ENCODE measurements around the gene TBPL1.

Gene TBPL1

DNA sequence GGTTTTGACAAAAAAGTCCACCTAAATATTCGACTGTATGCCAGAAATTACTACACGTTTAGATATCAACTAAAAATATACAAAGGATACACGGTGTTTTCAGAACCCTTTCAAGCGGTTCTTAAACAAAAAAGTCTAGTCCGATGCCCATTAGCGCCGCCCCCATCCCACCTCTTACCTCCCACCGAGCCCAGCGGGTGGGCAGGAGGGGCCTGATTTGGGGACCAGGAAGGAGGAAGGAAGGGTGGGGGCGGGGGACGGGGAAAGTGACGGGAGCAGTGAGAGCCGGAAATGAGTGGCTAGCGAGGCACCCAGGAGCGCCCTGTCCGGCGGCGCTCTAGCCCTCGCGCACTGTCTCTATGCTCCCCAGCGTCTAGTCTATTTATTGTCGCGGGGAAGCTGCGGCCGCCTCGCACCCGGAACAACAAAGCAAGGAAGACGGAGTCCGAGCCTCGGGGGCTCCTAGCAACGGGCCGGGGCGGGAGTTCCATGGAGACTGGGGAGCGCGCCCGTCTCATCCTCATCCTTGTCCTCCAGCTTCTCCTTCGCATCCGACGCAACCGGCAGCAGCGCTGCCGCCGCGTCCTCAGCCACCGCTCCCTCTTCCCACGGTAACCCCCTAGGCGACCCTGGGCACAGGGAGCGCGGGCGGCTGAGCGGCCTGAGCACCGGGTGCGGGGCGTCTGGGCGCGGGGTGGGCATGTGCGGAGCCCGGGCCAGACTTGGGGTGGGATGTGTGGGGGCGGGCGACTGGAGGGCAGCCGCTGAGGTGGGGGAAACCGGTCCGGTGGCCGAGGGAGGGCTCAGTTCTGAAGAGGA lies at the start of gene TBPL1:
Gene TBPL1 (plus strand): TSS at position 410 of the 819 bp plus-strand sequence. CDS start 26,902 bp downstream, outside the sequence.
- no peak for TF ChIP-seq GATA3 (IDR thresholded peaks at IDR 0.05; ENCODE audit: low read depth, low read length)
- no peak for TF ChIP-seq GATA2 (IDR thresholded peaks at IDR 0.05; ENCODE audit: low read depth, low read length)

DNA sequence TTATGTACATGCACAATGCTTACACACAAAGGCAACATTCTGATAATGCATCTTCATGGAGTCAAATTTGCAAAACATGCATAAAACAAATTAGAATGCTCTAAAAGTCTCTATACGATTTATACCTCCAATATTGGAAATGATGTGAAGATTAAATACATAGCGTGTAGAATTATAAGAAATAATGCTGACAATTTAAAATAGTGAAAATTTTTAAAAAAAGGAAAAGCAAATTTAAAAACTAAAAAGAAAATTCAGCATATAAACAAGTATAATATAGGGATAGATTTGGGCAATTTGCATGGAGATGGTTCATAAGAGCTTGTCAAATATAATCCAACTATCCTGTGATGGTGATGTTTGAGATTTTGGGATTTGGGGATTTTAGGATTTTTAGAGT lies 49.2 kb upstream of the TBPL1 start:
- TF ChIP-seq GATA3 (IDR thresholded peaks at IDR 0.05; ENCODE audit: low read depth, low read length) (no peak), GATA2 (IDR thresholded peaks at IDR 0.05; ENCODE audit: low read depth, low read length) (no peak)

DNA sequence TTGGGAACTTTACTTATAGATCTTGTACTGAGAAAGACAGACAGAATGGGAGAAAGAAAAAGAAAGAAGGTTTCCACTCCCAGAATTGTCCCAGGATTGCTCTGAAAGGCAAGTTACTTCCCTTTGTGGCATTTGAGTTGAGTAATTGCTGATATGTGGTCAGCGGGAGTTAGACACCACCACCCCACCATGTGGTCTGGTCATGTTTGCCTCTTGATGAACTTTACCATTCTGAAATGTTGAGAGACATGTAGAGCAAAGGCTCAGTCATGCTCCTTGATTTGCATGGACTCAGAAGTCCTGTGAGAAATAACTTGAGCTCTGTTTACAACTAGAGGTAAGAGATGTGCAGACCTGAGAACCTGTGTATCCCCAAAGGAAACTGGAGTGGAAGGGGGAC lies 47.0 kb upstream of the TBPL1 start:
- TF ChIP-seq GATA3 (IDR thresholded peaks at IDR 0.05; ENCODE audit: low read depth, low read length) (no peak), GATA2 (IDR thresholded peaks at IDR 0.05; ENCODE audit: low read depth, low read length) (no peak)

DNA sequence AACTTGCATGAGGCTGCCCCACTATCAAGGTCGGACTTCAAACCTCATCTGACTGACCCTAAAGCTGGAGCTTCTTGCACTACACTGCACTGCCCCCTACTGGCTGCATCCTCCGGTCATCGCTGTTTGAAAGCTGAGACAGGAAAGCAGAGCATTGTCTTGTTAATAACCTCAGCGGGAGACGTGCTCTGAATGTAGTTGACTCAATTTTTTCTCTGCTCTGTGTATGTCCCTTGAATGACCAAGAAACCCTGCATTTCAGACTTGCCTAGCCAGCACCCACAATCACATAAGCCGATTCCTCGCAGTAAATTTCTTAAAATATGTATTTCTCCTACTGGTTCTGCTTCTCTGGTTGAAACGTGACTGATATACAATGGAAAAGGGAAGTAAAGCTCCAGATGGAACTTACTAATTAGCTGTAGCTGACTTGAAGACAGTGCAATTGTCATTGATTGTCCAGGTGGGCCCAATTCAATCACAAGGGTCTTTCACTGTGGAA lies 36.3 kb upstream of the TBPL1 start:
- TF ChIP-seq GATA2 (IDR thresholded peaks at IDR 0.05; ENCODE audit: low read depth, low read length), result no peak
- TF ChIP-seq GATA3 (IDR thresholded peaks at IDR 0.05; ENCODE audit: low read depth, low read length), result no peak

DNA sequence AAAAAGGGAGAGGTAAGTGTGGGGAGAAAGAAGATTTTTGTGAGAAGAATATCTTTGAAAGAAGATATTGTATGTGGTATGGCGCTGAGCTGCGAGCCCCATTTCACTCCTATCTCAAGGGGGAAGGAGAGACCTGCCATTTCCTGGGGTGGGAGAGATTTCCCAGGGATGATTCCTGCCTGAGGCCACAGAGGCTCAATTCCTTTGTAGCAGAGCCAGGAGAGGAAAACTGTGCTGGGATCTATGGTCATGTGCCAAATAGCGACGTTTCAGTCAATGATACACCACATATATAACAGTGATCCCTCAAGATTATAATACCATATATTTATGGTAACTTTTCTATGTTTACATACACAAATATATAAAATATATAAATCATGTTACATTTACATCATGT lies 35.2 kb upstream of the TBPL1 start:
- TF ChIP-seq GATA3 (IDR thresholded peaks at IDR 0.05; ENCODE audit: low read depth, low read length), result no peak
- no peak for TF ChIP-seq GATA2 (IDR thresholded peaks at IDR 0.05; ENCODE audit: low read depth, low read length)

DNA sequence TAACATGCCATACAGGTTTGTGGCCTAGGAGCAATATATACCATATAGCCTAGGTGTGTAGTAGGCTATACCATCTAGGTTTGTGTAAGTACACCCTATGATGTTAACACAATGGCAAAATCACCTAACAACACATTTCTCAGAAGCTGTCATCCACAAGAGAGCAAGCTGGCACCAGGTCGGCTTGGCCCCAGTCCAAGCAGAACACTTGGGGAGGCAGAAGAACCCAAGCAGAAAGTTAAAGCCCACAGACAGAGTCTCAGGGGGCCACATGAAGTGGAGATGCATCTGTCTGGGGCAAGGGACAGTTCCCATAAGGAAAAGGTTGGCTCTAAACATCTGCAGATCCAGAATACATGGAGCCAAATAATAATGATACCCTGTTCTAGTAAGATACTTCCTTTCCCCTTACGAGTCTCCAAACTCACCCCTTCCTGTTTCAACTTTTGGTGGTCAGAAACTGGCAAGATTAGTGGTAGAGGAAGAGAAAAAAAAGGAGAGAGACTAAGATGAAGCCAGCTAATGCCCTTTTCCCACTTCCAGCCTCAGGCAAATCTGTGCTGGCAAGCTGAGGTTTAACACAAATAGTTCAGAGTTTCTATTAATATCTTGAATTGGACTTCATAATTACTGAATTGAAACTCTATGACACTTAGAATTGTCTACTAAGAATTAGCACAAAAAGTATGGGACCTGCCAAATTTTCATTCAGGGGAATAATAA lies 34.7 kb upstream of the TBPL1 start:
- TF ChIP-seq GATA2 (IDR thresholded peaks at IDR 0.05; ENCODE audit: low read depth, low read length) (no peak), GATA3 (IDR thresholded peaks at IDR 0.05; ENCODE audit: low read depth, low read length) (no peak)

DNA sequence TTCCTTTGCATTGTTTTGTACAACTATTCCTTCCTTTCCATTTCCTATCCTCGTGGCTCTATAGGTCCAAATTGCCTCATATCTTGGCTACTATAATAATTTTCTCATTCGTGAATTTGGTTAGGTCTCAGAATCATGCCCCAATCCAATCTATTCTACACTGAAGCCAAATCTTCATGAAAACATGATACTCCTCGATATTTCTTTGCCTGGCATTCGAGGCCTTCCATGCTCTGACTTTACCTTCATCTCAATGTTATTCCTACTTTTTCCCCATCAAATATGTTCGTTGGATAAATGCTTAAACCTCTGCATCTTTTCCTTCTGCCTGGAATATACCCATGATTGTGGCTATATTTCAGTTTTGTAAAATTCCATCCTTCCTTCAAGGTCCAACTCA lies 33.7 kb upstream of the TBPL1 start:
- TF ChIP-seq GATA2 (IDR thresholded peaks at IDR 0.05; ENCODE audit: low read depth, low read length) (no peak), GATA3 (IDR thresholded peaks at IDR 0.05; ENCODE audit: low read depth, low read length) (no peak)

DNA sequence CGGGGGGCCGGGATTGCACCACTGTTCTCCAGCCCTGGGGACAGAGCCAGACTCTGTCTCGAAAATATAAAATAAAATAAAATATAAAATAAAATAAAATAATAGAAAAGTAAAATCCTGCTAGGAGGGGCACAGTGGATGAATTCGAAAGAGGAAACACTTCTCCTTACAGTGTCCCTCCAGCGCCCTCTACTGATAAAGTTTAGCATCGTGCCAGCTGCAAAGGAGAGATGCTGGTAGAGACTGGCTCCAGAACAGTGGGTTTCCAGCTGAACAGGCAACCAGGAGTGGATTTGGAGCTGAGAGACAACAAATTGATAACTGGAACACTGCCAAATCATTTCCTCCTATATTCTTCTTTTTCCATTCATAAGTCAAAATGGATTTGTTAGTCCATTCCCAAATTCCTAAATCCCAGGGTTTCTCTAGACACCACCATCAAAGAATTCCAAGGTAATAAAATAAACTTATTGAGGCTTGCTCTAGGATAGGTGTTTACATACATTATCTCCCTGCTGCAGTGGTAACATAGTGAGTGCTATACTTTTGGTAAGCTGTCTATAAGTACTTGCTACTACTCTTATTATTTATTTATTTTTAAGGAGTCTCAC lies 31.7 kb upstream of the TBPL1 start:
- TF ChIP-seq GATA2 (IDR thresholded peaks at IDR 0.05; ENCODE audit: low read depth, low read length) (no peak), GATA3 (IDR thresholded peaks at IDR 0.05; ENCODE audit: low read depth, low read length) (no peak)

DNA sequence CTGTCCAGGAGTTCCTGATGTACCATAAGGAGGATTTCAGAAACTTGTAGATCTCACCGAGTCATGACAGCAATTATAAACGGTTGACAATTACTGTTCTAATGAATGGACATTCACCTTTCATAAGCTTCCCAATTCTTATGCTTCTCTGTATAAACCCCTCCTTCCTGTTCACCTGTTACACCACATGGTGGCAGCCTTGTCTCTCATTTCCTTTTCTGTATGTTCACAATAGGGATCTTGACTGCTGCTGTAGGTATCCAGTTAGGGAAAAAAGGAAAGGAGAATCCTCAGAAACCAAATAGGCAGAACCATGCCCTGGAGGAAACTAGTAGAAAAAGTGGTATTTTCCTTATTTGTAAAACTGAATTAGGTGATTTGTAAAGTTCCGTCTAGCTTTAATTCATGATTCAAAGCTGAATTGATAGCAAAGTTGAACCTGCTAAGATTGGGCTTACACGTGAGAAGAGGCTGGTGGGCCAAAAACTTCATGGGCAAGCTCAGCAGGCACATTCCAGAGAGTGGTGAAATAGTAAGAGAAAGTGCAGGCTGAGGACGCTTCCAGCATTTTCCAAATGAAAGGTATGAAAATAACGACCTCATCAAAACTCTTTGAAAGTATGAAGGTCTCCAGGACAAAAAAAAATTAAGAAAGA lies 29.0 kb upstream of the TBPL1 start:
- TF ChIP-seq GATA3 (IDR thresholded peaks at IDR 0.05; ENCODE audit: low read depth, low read length) (no peak), GATA2 (IDR thresholded peaks at IDR 0.05; ENCODE audit: low read depth, low read length) (no peak)

DNA sequence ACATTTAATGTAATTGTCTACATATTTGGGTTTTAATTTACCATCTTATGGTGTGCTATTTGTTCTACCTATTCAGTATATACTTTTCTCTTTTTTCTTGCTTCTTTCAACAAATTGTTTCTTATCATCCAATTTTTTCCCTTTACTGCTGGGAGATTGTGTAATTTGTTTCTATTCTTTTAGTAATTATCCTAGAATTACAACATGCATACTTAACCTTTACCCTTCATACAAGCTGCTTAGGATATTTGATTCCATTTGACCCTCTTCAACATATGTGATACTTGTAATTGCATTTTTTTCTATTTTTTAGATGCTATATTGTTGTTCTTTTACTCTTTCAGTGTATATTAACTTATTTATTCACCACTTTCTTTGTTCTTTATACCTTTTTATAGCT lies 15.1 kb upstream of the TBPL1 start:
- TF ChIP-seq GATA2 (IDR thresholded peaks at IDR 0.05; ENCODE audit: low read depth, low read length) (no peak), GATA3 (IDR thresholded peaks at IDR 0.05; ENCODE audit: low read depth, low read length) (no peak)

DNA sequence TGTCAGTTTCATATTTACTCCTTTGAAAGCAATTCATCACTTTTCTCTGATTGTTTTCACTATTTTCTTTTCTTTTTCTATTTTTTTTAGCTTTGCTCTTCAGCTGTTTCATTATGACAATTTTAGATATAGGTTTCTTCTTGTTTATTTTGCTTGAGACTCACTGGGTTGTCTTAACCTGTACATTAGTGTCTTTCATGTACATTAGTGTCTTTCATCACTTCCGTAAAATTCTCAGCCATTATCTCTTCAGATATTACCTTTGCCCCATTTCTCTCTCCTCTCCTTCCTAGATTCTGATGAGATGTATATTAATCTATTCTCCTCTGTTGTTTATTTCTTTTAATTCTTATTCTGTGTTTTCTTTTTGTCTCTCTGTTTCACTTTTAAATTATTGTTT lies 14.5 kb upstream of the TBPL1 start:
- no peak for TF ChIP-seq GATA3 (IDR thresholded peaks at IDR 0.05; ENCODE audit: low read depth, low read length)
- no peak for TF ChIP-seq GATA2 (IDR thresholded peaks at IDR 0.05; ENCODE audit: low read depth, low read length)

DNA sequence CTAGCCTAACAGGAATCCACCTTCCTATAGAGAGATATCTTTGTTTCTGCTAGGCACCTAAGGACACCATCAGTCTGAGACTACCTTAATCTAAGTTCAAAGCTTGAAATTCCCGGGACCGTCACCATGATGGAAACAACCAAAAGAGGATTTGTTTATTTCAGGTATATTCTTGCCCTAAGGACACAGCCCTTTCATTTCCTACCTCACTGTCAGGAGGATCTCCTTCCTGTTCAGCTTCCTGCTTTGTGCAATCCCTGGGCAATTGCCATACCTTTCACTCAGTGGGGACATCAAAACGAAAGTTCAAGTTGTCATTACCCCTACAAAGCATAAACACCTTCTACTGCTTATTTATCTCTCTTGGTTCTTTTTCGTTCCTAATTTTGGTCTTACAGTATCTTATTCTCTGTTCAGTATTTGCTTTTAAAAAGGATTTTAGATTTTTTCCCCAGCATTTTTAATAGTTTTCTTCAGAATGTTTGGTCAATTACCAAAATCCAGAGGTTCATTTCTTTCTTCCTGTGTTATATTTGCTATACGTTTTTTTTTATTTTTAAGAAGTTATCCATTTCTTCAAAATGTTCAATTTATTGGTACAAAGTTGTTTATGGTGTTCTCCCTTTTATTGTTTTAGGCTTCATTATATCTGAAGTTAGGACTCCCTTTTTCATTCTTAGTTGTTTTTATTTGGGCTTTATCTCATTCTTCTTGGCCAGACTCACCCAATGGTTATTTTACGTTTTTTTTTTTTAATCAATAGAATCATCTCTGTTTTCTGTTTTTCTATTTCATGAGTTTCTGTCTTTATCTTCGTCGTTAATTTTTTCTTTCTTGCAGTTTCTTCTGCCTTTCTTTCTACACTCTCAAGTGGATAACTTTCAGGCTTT lies 13.0 kb upstream of the TBPL1 start:
- TF ChIP-seq GATA2 (IDR thresholded peaks at IDR 0.05; ENCODE audit: low read depth, low read length) (no peak), GATA3 (IDR thresholded peaks at IDR 0.05; ENCODE audit: low read depth, low read length) (no peak)

DNA sequence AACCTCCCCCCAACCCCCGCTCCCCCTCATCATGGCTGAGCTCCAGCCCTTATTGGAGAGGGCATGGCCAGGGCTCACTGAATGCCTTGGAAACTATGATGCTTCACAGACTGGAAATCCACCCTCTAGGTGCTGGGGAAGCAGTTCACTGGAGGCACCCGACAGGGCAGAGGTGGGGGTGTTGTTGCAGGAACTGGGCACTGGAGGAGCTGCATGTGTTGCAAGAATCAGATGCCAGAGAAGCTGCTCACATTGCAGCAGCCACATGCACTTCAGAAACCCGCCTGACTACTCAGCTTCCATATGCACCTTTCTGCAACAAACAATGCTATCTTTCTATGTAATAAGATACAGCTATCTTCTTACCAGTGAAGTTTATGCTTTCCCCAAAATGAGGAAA lies 7.9 kb upstream of the TBPL1 start:
- TF ChIP-seq GATA2 (IDR thresholded peaks at IDR 0.05; ENCODE audit: low read depth, low read length), result no peak
- TF ChIP-seq GATA3 (IDR thresholded peaks at IDR 0.05; ENCODE audit: low read depth, low read length), result no peak

All from SH-SY5Y (cell line).